ENCODE data around the gene MAPKAP1.

DNA sequence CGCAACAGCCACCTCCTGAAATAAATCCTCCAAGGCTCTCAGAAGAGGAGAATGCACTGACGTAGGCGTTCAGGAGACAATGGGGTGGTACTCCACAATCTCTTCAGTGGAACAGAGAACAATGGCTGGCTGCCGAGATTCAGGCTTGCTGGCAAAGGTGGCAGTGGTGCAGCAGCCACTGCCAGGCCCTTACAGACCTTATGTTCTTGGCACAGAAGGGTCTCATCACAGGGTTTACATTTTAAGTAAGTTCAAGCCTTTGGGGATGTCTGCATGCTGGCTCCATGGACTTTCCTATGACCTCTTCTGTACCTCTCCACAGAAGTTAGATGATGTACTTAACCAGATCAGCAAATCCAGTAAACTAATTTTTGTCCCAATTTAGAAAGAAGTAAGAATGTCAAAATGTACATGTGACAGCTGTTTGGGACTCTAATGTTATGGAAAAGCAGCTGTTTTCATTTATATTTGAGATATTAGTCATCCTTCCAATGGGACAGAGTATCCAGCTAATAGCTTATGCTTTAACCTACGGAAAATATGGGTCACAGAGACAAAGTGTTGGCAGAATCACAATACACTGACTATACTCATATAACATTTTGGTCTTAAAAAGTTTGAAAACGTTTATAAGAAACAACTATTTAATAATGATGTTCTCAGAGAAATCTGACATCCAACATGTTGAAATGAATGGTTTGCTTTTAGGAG lies 180.9 kb downstream of the MAPKAP1 start:
- no peak for TF ChIP-seq TAF1 (IDR thresholded peaks at IDR 0.05; ENCODE audit: borderline replicate concordance, insufficient read depth, low read length)
- TF ChIP-seq, protein P1, sequence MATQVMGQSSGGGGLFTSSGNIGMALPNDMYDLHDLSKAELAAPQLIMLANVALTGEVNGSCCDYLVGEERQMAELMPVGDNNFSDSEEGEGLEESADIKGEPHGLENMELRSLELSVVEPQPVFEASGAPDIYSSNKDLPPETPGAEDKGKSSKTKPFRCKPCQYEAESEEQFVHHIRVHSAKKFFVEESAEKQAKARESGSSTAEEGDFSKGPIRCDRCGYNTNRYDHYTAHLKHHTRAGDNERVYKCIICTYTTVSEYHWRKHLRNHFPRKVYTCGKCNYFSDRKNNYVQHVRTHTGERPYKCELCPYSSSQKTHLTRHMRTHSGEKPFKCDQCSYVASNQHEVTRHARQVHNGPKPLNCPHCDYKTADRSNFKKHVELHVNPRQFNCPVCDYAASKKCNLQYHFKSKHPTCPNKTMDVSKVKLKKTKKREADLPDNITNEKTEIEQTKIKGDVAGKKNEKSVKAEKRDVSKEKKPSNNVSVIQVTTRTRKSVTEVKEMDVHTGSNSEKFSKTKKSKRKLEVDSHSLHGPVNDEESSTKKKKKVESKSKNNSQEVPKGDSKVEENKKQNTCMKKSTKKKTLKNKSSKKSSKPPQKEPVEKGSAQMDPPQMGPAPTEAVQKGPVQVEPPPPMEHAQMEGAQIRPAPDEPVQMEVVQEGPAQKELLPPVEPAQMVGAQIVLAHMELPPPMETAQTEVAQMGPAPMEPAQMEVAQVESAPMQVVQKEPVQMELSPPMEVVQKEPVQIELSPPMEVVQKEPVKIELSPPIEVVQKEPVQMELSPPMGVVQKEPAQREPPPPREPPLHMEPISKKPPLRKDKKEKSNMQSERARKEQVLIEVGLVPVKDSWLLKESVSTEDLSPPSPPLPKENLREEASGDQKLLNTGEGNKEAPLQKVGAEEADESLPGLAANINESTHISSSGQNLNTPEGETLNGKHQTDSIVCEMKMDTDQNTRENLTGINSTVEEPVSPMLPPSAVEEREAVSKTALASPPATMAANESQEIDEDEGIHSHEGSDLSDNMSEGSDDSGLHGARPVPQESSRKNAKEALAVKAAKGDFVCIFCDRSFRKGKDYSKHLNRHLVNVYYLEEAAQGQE (IDR thresholded peaks at IDR 0.05; ENCODE audit: insufficient read depth in 1 of 2, low read depth in 2 of 2, low read length in 2 of 2) = no peak
